Measurements from ENCODE around the gene HOXA11. TPM values are rescaled to one million over a fixed set of nuclear protein-coding genes. Genes with fewer than 3 reads are reported as not detected.

The HOXA11 gene
- polyA plus RNA-seq, 1 donor from 2014 or later = not detected

- no peak overlapping the region for H3K27ac ChIP-seq (ENCODE audit: low read length)
- no peak overlapping the region for H2AFZ ChIP-seq (ENCODE audit: low read depth, low read length)
- H3K79me2 ChIP-seq (replicated peaks; ENCODE audit: insufficient read depth, low read length) = no peaks in the 10 kb centered on the region
- TF ChIP-seq TAF1 (IDR thresholded peaks at IDR 0.05; ENCODE audit: low read depth) (no peak), RAD21 (conservative IDR thresholded peaks at IDR 0.05) (no peak), SMC3 (conservative IDR thresholded peaks at IDR 0.05; ENCODE audit: poor library complexity) (no peak), CTCF (IDR thresholded peaks at IDR 0.05; ENCODE audit: poor library complexity, severe bottlenecking) (no peak), EP300 (conservative IDR thresholded peaks at IDR 0.05; ENCODE audit: poor library complexity, severe bottlenecking) (no peak), MXI1 (conservative IDR thresholded peaks at IDR 0.05; ENCODE audit: poor library complexity, severe bottlenecking) (no peak), POLR2AphosphoS5 (IDR thresholded peaks at IDR 0.05) (no peak), EZH2 (IDR thresholded peaks at IDR 0.05; ENCODE audit: borderline replicate concordance, insufficient read depth, low read length, poor library complexity, severe bottlenecking) (no peak), REST (IDR thresholded peaks at IDR 0.05; ENCODE audit: borderline replicate concordance) (no peak)
- peaks cover 98% of the 10 kb centered on the region for H3K27me3 ChIP-seq (ENCODE audit: insufficient read depth, low read depth, low read length)
- no peak overlapping the region for H3K4me2 ChIP-seq (ENCODE audit: low read length)
- no peaks in the 10 kb centered on the region for H3F3A ChIP-seq (ENCODE audit: insufficient read depth, low read length, poor library complexity, severe bottlenecking)
- H4K20me1 ChIP-seq (ENCODE audit: insufficient read depth) = no peaks in the 10 kb centered on the region
- no peaks in the 10 kb centered on the region for H3K9me2 ChIP-seq (ENCODE audit: insufficient read depth, low read length)
- no peaks in the 10 kb centered on the region for H3K36me3 ChIP-seq (ENCODE audit: insufficient read depth, low read length)
- peaks cover 16% of the 10 kb centered on the region for H3K9me3 ChIP-seq (ENCODE audit: low read length)
- no peak overlapping the region for H3K9ac ChIP-seq (ENCODE audit: low read length)
- H3K4me3 ChIP-seq (ENCODE audit: low read length) = no peak overlapping the region
Observed at GRCh38 chr7:27132978-27133377, 52.1 kb downstream of the HOXA11 start.

GRCh38 chr7:27132214-27132613 lies 52.8 kb downstream of the HOXA11 start:
- Histone ChIP-seq H3K36me3 (ENCODE audit: insufficient read depth, low read length) (no peaks in the 10 kb centered on the region), H2AFZ (ENCODE audit: low read depth, low read length) (no peak overlapping the region), H3K4me3 (ENCODE audit: low read length) (no peak overlapping the region), H3F3A (ENCODE audit: insufficient read depth, low read length, poor library complexity, severe bottlenecking) (no peaks in the 10 kb centered on the region), H3K27me3 (ENCODE audit: insufficient read depth, low read depth, low read length) (peaks cover 98% of the 10 kb centered on the region), H3K9me2 (ENCODE audit: insufficient read depth, low read length) (no peaks in the 10 kb centered on the region), H3K4me2 (ENCODE audit: low read length) (no peak overlapping the region), H3K9ac (ENCODE audit: low read length) (no peak overlapping the region), H3K9me3 (ENCODE audit: low read length) (peaks cover 16% of the 10 kb centered on the region), H3K79me2 (replicated peaks; ENCODE audit: insufficient read depth, low read length) (no peaks in the 10 kb centered on the region), H3K27ac (ENCODE audit: low read length) (no peak overlapping the region), H4K20me1 (ENCODE audit: insufficient read depth) (no peaks in the 10 kb centered on the region)
- TF ChIP-seq CTCF (IDR thresholded peaks at IDR 0.05; ENCODE audit: poor library complexity, severe bottlenecking) (no peak), RAD21 (conservative IDR thresholded peaks at IDR 0.05) (no peak), MXI1 (conservative IDR thresholded peaks at IDR 0.05; ENCODE audit: poor library complexity, severe bottlenecking) (no peak), POLR2AphosphoS5 (IDR thresholded peaks at IDR 0.05) (no peak), SMC3 (conservative IDR thresholded peaks at IDR 0.05; ENCODE audit: poor library complexity) (no peak), EZH2 (IDR thresholded peaks at IDR 0.05; ENCODE audit: borderline replicate concordance, insufficient read depth, low read length, poor library complexity, severe bottlenecking) (no peak), REST (IDR thresholded peaks at IDR 0.05; ENCODE audit: borderline replicate concordance) (no peak), EP300 (conservative IDR thresholded peaks at IDR 0.05; ENCODE audit: poor library complexity, severe bottlenecking) (no peak), TAF1 (IDR thresholded peaks at IDR 0.05; ENCODE audit: low read depth) (no peak)
